ENCODE data around the gene ARAP3.

The ARAP3 gene

DNA sequence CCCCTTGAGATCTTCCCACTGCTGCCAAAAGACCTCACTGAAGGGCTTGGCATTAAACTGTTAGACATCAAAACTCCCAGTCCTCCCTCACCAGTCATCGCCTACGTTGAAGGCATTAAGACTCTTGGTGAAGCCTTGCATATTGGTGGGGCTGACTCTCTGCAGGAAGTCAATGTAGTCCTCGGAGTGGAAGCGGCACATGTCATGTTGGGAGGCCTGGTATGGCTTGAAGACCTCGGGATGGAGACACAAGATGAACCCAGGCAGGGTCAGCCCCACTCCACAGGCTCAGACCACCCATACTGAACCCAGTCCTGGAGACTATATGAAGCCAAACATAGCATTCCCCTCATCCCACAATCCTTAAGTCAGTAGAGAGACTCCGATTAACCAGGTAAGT lies 47.3 kb downstream of the ARAP3 start:
- in situ Hi-C loops (cut with HindIII; ENCODE audit: low pct_ligation_motif_present, low sequenced_read_pairs), result no loop called here
- TF ChIP-seq, protein P1, sequence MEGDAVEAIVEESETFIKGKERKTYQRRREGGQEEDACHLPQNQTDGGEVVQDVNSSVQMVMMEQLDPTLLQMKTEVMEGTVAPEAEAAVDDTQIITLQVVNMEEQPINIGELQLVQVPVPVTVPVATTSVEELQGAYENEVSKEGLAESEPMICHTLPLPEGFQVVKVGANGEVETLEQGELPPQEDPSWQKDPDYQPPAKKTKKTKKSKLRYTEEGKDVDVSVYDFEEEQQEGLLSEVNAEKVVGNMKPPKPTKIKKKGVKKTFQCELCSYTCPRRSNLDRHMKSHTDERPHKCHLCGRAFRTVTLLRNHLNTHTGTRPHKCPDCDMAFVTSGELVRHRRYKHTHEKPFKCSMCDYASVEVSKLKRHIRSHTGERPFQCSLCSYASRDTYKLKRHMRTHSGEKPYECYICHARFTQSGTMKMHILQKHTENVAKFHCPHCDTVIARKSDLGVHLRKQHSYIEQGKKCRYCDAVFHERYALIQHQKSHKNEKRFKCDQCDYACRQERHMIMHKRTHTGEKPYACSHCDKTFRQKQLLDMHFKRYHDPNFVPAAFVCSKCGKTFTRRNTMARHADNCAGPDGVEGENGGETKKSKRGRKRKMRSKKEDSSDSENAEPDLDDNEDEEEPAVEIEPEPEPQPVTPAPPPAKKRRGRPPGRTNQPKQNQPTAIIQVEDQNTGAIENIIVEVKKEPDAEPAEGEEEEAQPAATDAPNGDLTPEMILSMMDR (IDR thresholded peaks at IDR 0.05; ENCODE audit: low read depth, low read length, missing control alignments), result no peak

DNA sequence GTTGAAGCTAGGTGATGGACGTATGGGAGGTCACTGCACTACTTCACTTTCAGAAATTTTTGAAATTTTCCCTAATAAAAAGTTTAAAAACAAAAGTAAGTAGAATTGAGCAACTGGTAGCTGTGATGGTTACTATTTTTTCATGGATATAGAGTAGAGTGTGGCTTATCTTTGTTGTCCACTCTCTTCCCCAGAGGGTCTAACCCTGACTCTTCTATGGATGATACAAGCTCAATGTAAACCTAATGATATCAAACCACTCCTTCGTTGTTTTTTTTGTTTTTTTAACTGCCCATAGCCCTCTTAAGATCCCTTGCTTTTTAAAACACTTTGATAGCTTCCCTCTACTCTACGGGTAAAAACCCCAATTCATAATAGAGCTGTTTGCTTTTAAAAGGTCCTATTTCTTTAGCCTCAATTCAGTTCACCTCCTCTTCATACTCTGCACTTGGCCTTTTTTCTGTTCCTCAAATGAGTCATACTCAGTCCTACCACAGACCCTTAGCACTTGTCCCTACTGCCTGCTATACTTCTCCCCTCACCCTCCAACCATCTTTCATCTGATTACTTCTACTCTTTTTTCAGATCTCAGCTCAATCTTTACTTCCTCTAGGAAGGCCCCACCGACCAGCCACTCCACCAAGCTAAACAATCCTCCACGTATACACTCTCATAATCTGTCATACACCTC lies 48.0 kb downstream of the ARAP3 start:
- no peak overlapping the region for H3K4me3 ChIP-seq (ENCODE audit: low read depth, low read length)
- in situ Hi-C loops (cut with HindIII; ENCODE audit: low pct_ligation_motif_present, low sequenced_read_pairs), result no loop called here
- no peaks in the 10 kb centered on the region for H3K27me3 ChIP-seq (replicated peaks)
- H3K27ac ChIP-seq, result no peak overlapping the region
- H3K36me3 ChIP-seq (replicated peaks), result peaks cover 20% of the 10 kb centered on the region
- DNase-seq, result no peak
- TF ChIP-seq, protein P1 (IDR thresholded peaks at IDR 0.05; ENCODE audit: low read depth, low read length, missing control alignments), result no peak

More for the DNA sequence above, 47.3 kb downstream of the ARAP3 start:
- no peak overlapping the region for H3K27ac ChIP-seq
- no peaks in the 10 kb centered on the region for H3K27me3 ChIP-seq (replicated peaks)
- H3K4me3 ChIP-seq (ENCODE audit: low read depth, low read length), result no peak overlapping the region
- peaks cover 13% of the 10 kb centered on the region for H3K36me3 ChIP-seq (replicated peaks)
- no peak for DNase-seq

DNA sequence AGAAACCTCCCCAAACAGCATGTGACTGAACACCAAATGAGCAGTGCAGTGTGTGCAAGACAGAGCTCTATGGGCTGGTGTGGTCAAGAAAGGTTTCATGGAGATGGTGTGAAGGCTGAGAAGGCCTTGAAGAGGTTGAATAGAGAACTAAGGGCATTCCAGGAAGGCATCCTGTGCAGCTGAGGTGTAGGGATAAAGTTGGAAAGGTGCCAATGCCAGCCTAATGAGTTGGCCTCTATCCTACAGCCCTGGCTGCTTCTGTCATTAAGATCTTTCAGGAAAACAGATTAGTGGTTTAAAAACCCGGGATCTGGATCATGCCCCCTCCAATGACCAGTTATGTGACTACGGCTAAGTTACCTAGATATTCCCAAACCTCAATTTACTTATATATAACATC lies 49.4 kb downstream of the ARAP3 start:
- TF ChIP-seq, protein P1 (IDR thresholded peaks at IDR 0.05; ENCODE audit: low read depth, low read length, missing control alignments), result no peak
- no peaks in the 10 kb centered on the region for H3K27me3 ChIP-seq (replicated peaks)
- H3K27ac ChIP-seq, result no peak overlapping the region
- in situ Hi-C loops (cut with HindIII; ENCODE audit: low pct_ligation_motif_present, low sequenced_read_pairs), result no loop called here
- no peak for DNase-seq
- peaks cover 32% of the 10 kb centered on the region for H3K36me3 ChIP-seq (replicated peaks)
- H3K4me3 ChIP-seq (ENCODE audit: low read depth, low read length), result no peak overlapping the region

DNA sequence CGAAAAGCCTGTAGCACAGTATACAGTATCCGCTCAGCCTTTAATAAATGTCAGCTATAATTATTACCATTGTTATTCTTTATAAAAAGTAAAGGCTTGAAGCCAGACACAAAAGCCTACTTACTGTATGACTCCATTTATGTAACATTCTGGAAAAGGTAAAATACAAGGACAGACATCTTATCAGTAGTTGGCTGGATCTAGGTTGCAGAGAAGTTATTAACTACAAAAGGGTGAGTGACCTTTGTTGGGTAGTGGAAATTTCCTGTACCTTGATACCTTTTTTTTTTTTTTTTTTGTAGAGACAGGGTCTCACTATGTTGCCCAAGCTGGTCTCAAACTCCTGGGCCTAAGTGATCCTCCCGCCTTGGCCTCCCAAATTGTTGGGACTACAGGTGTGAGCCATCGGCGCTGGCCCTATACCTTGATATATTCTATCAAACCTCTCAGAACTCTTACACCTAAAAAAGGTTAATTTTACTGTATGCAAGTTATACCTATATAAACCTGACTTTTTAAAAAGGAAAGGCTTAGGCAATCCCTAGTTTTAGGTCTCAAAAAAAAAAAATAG lies 51.4 kb downstream of the ARAP3 start:
- in situ Hi-C loops (cut with HindIII; ENCODE audit: low pct_ligation_motif_present, low sequenced_read_pairs), result no loop called here
- Histone ChIP-seq H3K4me3 (ENCODE audit: low read depth, low read length) (no peak overlapping the region), H3K36me3 (replicated peaks) (peaks cover 38% of the 10 kb centered on the region), H3K27me3 (replicated peaks) (no peaks in the 10 kb centered on the region), H3K27ac (no peak overlapping the region)
- DNase-seq, result no peak
- TF ChIP-seq, protein P1 (IDR thresholded peaks at IDR 0.05; ENCODE audit: low read depth, low read length, missing control alignments), result no peak

DNA sequence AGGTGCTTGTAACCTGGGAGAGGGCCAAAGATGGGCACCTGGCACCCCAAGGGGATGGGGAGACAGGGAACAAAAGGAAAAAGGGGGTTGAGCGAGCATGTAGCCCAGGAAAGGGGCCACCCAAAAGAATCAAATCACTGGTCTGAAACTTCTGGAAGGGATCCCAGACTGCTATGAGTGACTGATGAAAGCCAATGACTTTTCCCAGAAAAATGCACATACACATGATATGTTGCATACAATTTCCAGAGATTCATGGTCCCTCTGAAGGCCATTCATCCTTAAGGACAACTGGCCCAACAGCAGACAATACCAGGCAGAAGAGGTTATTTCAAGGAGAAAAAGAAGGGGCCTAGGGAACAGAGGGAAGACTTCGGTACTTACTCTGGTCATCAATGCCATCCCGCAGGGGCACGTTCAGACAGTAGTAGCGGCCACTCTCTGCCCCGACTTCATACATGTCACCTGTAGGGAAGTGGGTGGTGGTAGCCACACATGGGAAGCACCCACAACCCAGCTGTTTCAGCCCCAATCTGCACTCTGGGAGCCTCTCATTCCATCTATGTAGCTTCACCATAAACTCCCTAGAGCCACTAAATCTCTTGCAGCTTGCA lies 53.7 kb downstream of the ARAP3 start:
- in situ Hi-C loops (cut with HindIII; ENCODE audit: low pct_ligation_motif_present, low sequenced_read_pairs), result no loop called here

More for the DNA sequence above, 53.7 kb downstream of the ARAP3 start:
- no peak overlapping the region for H3K27ac ChIP-seq
- no peak overlapping the region for H3K4me3 ChIP-seq (ENCODE audit: low read depth, low read length)
- TF ChIP-seq, protein P1 (IDR thresholded peaks at IDR 0.05; ENCODE audit: low read depth, low read length, missing control alignments), result no peak
- no peaks in the 10 kb centered on the region for H3K27me3 ChIP-seq (replicated peaks)
- H3K36me3 ChIP-seq (replicated peaks), result peaks cover 52% of the 10 kb centered on the region
- DNase-seq, result no peak
